GM04504 (cell line): ENCODE data around the gene ZNF135.

Source experiments
- DNase-seq: peaks from one replicate; pipeline ENCODE4 v3.0.0-alpha.2; 2012; ENCODE audit warnings: low read depth

Gene ZNF135

DNA sequence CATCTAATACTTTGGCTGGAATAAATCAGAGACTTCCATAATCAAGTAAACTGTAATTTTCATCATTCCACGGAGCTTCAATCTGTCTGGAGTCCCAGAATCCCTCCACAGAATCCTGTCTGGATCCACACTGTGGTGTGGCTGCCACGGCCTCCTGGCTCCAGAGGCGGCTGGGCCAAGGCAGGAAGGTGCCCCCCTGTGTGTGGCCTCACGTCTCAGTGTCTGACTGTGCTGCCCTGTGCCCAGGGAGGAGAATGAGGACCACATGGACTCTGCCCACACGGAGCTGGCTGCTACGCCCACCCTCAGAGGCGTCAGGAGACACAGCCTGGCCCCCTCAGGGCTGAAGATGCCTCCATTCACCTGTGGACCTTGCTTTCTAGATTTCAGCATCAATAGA lies 12.2 kb upstream of the ZNF135 start:
- DNase-seq: no peak

DNA sequence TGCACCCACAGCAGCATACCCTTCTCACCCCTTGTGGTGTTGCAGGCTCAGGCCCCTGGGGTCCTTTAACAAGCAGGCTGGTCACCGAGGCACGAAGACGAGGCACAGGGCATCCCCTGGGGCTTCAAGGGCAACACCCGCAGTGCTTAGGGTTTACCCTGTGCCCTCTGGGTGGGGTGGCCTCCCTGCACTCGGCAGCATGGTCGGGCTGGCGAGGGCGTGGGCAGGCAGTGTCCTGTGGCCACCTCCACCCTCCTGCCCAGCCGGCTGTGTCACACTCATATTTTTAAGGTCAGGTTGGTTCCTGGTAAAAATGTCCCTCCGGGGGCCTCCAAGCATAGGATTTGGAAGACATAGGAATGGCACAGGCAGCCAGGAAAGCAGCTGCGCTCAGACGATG lies 11.4 kb upstream of the ZNF135 start:
- DNase-seq: no peak

DNA sequence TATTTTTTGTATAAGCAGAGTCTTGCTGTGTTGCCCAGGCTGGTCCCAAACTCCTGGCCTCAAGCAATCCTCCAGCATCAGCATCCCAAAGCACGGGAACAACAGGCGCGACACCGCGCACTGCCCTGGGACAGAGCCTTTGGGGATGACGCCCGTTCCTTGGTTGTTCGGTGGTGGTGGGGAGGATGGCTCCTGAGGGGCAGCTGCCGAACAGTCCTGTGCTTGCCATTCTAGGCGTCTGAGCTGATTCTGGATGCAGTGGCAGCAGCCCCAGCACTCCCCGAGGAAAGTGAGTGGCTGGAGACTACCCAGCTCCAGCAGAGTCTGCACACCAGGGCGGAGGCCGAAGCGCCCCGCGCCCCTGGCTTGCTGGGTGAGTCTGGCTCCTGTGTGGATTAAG lies 6.8 kb upstream of the ZNF135 start:
- no peak for DNase-seq

DNA sequence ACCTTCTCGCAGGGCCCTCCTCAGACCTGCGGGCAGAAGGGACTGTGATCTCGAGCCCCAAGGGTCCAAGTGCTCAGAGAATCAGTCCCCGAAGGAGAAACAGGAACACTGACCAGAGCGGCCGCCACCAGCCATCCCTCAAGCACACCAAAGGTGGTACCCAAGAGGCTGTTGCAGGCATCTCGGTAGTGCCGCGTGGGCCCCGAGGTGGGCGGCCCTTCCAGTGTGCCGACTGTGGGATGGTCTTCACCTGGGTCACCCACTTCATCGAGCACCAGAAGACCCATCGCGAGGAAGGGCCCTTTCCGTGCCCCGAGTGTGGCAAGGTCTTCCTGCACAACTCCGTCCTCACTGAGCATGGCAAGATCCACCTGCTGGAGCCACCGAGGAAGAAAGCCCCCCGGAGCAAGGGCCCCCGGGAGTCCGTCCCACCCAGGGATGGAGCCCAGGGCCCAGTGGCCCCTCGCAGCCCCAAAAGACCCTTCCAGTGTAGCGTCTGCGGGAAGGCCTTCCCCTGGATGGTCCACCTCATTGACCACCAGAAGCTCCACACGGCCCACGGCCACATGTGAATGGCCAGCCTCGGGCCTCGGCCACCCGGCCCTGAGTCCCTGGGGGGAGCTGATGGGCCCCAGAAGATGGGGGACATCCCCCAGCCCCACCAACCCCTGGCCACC lies 5.5 kb upstream of the ZNF135 start:
- DNase-seq: no peak

DNA sequence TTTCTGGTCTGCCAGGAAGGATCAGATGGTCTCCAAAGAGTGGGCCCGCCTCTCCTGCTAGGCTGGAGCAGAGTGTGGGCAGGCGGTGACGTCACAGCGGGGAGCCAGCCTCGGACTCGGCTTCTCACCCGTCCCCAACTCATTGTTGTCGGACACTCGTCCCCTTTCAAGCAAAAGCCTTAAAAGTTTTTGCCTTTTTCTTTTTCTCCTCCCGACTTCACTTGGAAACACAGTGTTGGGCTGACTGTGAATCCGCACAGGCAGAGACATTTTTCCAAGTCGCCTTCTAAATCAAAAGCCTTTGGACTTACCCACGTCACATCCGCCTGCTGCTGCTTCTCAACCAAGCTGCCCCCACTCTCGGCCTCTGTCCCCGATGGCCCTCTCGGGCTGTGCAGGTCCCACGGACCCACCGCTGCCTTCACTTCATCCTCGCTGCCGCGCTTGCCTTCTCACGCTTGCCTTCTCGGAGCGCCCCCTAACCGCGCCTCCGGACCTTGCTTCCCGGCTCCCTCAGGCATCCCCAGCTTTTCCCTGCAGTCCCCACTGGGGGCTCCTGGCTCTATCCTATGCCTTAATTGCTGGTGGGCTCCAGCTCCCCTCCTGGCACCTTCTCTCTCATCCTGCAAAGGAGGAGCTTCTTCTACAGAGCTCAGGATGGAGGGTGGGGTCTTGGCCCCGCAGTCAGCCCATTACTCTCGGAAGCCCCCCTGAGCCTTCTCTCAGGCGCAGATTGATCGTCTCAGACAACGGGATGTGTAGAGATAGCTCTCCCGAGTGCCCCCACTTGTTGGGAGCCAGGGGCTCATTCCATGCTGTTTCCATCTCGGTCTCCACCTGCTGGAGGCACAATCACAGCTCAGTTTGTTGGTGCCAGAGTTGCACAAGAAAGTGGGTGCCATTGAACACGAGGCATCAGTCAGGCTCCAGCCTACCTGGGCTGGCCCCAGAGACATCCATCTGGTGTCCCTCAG lies 3.9 kb upstream of the ZNF135 start:
- DNase-seq: no peak

DNA sequence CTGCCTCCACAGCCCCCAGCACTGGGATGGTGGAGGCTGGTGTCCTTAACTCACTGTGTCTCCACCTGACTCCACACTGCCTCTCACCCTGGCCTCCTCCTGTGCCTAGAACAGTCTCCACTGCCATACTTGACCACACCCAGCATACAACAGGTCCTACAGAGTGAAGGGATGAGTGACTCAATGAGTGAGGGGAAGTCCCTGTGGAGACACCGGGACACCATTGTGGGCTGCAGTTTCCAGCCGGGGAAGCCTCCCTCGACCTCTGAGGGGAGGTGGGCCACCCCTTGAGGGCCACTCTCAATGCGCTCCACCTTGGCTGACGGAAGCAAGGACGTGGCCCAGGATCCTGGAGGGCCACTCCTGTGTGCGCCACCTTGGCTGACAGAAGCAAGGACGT lies 2.8 kb upstream of the ZNF135 start:
- DNase-seq: no peak

DNA sequence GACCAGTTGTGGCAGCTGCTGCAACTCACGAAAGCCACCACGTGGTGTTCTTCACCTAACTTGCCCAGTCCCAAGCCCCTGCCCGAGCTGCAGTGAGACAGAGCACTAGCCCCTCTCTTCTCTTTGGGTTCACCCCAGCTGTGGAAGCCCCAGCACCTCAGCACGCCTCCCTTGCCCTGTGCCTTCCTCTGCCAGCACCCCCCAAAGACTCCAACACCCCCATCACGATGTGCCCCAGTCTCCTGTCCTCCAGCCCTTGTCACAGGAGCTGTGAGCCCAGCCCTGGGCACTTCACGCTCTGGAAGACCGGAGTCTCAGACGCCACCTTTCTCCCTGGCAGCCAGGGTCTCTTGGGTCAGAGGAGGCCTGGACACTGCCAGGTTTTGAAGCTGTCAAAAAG lies 2.2 kb upstream of the ZNF135 start:
- DNase-seq: no peak

DNA sequence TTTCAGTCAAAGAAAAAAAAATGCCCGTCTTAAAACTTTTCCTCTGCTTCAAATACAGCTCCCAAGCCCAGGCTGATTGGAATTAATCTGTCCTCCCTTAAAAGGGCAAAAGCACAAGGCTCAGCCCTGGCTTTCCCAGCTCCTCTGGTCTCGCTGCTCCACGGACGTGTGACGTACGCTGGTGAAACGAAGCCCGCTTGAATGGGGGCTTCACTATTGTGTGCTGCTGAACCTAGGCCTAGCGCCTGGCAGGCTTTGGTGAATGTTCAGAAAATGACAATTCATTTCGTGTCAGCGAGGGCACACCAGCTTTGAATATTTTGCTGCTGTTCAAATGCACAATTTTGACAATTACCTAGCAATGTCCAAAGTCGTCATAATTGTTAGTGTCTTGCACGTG lies 615 bp upstream of the ZNF135 start:
- no peak for DNase-seq

DNA sequence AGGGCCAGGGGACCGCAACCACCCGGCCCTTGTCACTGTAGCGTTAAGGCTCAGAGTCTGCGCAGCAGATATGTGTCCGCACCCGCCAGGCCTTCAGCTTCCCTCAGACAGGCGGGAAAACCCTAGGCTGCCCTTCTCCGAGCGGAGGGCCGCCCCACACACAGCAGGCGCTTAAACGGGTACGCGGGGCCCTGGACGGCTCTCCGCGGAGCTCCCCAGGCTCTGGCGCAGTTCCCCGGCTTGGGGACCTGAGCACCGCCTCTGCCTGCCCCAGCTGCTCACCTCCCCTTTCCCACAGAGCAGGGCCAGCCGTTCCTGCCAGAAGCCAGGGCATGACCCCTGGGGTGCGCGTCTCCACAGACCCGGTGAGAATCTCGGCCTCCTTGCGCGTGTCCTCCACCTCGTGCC lies 593 bp downstream of the ZNF135 start:
- DNase-seq: no peak

DNA sequence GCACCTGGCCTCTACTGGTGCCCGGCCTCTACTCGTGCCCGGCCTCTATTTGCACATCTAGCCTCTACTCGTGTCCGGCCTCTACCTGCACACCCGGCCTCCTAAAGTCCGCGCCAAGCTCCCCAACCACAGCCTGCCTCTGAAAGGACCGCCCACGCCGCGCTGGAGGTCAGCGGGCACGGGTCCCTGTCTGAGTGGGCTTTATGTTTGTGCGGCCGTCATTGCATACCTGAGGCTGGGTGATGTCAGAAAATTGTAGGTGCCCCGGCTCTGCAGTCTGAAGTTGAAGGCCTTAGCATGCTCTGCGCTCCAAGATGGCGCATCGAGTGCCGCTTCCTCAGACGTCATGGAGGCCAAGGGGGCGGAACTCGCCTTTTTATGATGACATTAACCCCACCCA lies 1.1 kb downstream of the ZNF135 start:
- DNase-seq: no peak

DNA sequence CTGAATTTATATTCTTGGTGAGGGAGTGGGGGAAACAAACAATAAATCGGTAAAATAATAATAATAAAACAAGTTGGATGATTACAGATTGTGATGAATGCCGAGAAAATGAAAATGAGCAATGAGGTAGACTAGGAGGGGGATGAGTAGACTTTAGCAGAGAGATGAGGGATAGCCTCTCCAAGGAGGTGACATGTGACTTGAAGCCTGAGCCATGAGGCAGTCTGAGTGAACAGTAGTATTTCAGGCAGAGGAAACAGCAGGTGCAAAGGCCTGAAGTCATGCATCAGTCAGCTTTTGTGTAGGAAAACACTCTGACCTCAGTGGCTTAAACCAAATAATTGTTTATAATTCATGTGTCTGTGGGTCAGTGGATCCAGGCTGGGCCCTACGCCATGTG lies 4.6 kb downstream of the ZNF135 start:
- no peak for DNase-seq

DNA sequence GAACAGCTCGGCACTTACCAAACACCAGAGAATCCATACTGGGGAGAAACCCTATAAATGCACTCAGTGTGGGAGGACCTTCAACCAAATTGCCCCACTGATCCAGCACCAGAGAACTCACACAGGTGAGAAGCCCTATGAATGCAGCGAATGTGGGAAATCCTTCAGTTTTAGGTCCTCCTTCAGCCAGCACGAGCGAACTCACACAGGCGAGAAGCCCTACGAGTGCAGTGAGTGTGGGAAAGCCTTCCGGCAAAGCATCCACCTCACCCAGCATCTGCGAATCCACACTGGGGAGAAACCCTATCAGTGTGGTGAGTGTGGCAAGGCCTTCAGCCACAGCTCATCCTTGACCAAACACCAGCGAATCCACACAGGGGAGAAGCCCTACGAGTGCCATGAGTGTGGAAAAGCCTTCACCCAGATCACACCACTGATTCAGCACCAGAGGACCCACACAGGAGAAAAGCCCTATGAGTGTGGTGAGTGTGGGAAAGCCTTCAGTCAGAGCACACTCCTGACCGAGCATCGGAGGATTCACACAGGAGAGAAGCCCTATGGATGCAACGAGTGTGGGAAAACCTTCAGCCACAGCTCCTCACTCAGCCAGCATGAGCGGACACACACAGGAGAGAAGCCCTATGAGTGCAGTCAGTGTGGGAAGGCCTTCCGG lies 8.3 kb downstream of the ZNF135 start:
- no peak for DNase-seq

DNA sequence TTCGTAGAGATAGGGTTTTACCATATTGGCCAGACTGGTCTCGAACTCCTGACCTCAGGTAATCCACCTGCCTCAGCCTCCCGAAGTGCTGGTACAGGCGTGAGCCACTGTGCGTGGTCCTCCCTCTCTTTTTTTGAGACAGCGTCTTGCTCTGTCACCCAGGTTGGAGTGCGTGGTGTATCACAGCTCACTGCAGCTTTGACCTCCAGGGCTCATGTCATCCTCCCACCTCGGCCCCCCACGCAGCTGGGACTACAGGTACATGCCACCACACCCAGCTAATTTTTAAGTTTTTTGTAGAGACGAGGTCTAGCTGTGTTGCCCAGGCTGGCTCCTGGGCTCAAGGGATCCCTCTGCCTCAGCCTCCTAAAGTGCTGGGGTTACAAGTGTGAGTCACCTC lies 20.7 kb downstream of the ZNF135 start:
- DNase-seq: no peak

DNA sequence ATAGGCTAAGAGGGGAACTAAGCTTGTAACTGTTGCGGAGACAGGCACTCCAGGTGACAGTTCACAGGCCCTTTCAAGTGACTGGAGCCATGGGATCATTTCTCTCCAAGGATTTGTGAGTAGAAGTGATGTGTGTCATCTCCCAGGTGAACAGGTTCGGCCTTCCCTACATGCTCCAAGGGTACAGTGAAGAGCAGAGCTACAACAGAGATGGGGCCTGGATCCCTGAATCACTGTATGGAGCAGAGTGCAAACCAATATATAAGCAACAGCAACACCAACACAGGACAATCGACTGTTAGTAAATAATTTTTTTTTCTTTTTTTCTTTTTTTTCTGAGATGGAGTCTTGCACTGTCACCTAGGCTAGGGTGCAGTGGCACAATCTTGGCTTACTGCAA lies 23.9 kb downstream of the ZNF135 start:
- no peak for DNase-seq

DNA sequence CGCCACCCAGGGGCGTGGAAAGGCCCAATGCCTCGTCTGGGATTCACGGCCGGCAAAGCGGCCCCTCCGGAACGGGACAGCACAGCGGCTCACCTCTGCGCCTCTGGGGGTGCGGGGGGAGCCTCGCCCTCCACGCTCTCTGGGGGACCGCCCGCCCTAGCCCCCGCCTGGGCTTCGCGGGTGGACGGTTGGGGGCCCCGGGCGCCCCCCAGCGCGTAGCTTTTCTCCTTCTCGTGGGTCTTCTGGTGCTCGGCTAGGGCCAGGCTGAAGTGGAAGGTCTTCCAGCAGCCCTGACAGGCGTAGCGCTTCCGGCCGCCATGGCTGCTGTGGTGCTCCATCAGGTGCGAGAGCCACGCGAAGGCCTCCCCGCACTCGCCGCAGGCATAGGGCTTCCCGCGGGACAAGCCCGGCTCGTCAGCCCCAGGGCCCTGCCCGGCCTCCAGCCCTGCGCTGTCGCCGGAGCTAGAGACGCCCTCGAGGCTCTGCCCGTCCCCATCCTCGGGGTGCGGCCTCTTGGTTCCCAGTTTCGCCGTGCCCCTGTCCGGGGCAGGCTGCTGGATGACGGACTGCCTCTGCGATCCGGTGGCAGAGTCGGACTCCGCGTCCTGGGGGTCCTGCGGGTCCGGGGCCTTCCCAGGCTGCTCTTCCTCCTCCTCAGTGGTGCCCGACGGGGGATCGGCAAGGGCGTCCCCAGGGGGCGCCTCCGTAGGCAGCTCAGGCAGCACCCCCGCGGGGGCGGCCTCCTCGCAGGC lies 25.7 kb downstream of the ZNF135 start:
- no peak for DNase-seq

DNA sequence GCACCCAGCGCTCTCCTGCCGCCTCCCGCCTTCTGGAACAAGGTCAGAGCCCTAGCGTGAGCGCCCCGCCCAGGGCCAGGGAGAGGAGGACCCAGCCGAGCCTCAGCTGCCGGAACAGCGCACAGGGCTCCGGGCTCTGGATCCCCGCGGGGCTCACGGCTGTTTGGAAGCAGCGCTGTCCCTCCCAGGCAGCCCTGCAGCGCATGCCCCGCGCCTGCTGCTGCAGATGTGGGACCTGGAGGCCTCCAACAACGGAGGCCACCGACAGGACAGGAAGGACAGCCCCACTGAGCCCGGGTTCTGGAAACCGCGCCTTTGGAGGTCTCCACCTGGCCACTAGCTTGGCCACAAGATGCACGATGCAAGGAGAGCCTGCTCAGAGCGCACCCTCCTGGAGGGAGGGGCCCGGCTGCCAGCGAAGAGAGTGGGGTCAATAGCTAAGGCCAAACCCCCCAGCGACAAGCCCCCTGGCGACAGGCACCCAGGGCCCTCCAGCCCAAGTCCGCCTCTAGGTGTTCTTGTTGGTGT lies 26.3 kb downstream of the ZNF135 start:
- no peak for DNase-seq

DNA sequence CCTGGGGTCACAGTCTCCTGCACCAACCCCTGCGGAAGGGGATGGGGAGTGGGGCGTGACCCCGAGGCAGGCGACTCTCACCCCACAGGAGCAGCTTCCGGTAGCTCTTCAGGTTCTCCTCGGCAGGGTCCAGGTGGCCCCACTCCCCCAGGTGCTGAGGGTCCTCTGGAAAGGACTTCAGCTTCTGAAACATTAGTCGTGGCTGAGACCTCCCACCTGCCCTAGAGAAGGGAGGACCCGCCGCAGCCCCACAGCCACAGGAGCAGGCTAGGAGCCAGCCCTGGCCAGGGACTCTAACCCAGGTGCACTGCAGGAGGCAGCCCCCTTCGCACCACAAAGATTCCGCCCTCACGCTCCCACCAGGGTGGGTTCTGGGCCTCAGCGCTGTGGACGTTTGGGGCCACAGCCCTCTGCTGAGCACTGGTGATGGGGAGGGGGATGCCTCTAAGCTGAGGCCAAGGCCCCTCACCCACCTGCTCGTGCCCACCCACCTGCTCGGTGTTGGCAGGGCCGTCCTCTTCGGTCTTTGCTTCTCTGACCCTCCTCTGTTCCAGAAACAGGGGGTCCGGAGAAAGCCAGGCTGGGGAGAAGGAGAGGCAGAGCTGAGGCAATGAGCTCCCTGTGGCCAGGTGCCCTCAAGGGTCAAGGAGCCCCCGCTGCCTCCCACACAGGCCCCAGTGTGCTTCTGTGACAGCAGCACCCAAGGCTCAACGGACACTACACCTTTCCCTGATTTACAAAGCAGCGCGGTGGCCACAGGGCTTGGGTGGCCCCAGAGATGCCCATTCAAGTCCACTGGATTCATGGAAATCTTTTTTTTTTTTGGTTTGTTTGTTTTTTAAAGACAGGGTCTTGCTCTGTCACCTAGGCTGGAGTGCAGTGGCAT lies 28.0 kb downstream of the ZNF135 start:
- no peak for DNase-seq

DNA sequence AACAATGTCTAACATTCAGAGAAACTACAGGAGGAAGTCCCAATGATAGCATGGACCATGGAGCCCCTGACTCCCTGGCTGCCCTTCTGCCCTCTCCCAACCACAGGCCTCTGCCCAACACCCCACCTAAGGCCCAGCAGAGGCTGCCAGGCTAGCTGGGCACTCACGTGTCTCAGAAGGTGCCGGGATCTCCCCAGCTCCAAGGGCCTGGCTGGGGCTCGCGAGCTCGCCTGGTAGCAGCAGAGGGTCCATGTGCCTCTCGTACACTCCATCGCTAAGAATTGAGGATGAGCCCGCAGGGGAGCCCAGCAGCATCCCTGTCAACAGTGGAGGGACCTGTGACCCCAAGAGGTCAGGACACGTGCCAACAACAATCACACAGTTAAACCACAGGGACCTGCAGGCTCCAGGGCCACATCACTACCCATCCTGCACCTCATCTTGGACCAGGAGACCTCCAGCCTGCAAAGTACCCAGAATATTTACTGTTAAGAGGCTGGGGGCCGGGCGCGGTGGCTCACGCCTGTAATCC lies 29.5 kb downstream of the ZNF135 start:
- DNase-seq: no peak

DNA sequence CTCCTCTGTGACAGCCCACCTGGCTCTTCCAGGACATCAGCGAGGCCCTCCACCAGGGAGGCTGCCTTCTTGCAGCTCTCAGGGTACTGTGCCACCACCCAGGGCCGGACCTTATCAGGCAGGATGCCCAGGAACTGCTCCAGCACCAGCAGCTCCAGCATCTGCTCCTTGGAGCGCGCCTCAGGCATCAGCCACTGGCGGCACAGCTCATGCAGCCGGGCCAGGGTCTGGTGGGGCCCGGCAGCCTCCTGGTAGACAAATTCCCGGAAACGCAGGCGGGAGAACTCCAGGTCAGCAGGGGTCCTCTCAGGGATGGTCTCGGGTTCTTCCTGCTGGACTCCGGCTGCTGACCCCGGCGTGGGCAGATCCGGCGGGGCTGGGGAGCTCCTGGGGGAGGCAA lies 30.8 kb downstream of the ZNF135 start:
- no peak for DNase-seq

DNA sequence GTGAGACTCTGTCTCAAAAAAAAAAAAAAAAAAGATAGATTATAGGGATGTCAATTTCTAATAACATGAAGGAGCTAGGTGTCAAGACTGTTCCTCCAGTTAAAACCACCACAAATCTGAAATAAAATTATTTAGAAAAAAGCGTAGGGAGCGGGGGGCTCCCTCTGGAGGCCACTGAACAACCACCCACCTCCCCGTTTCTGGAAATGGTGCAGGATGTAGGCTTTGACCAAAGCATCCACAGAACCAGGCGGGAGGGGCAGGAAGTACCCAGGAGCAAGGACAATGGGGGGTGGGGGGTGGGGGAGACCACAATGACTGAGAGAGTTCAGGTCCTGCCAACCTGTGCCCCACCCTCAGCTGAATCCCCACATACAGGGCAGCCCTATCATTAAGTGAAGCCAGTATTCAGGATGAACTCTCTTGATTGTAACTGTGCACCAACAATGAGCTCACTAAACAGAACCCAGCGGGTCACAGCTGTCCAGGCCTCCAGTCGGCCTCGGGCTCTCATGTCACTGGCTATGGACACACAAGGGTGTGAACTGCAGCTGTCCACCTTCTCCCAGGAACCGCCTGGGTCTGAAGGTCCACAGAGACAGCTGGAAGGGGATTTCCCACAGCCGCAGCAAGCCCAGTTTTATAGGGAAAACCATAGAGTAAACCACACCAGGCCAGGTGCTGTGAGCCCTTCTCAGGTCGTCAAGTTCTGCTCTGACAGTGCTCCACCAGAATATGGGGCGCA lies 32.3 kb downstream of the ZNF135 start:
- DNase-seq: no peak
